Heart left ventricle (tissue), 16 donors: ENCODE measurements around the gene PALD1. TPM values are rescaled to one million over a fixed set of nuclear protein-coding genes. Genes with fewer than 3 reads are reported as not detected.
A peak's percentile ranks its signal among the peaks of the same experiment; 100 is the strongest.

ENCODE experiments used
- ATAC-seq, 4 donors: fragments of 200-7000 bp; cut with Tn5 transposase; one replicate each; pipeline ENCODE4 v1.9.1; 2020 to 2022; ENCODE audit warnings: moderate library complexity in 4 of 4, mild to moderate bottlenecking in 3 of 4, moderate number of reproducible peaks in 1 of 4
- DNase-seq, 5 donors: peaks; one replicate each; pipeline ENCODE4 v3.0.0-alpha.2; 2020
- H3K27ac ChIP-seq, 12 donors: fragments of 200-600 bp; sonication (generic) in 4 of 12; one replicate each; pipeline versions ENCODE4 v1.5.0 to v1.8.0; 2016 to 2022; ENCODE audit warnings: mild to moderate bottlenecking in 2 of 12
- H3K27me3 ChIP-seq, 9 donors: fragments of 200-600 bp; sonication (generic) in 2 of 9; one replicate each; pipeline versions ENCODE4 v1.5.1 to v1.8.0; 2016 to 2022; ENCODE audit warnings: mild to moderate bottlenecking in 3 of 9
- H3K36me3 ChIP-seq, 9 donors: fragments of 200-600 bp; sonication (generic) in 2 of 9; one replicate each; pipeline versions ENCODE4 v1.5.0 to v1.8.0; 2018 to 2022; ENCODE audit warnings: mild to moderate bottlenecking in 2 of 9
- H3K4me1 ChIP-seq, 12 donors: fragments of 200-600 bp; sonication (generic) in 4 of 12; one replicate each; pipeline versions ENCODE4 v1.5.0 to v1.8.0; 2016 to 2022; ENCODE audit warnings: mild to moderate bottlenecking in 3 of 12
- H3K4me3 ChIP-seq, 12 donors: fragments of 200-600 bp; sonication (generic) in 4 of 12; one replicate each; pipeline versions ENCODE4 v1.5.0 to v1.8.0; 2017 to 2022; ENCODE audit warnings: mild to moderate bottlenecking in 9 of 12, moderate library complexity in 4 of 12
- H3K9me3 ChIP-seq, 12 donors: fragments of 200-600 bp; sonication (generic) in 4 of 12; one replicate each; pipeline versions ENCODE4 v1.5.0 to v1.8.0; 2016 to 2022; ENCODE audit warnings: mild to moderate bottlenecking in 1 of 12
- CTCF ChIP-seq, 12 donors: fragments of 200-600 bp; sonication (generic) in 4 of 12; IDR thresholded peaks; one replicate each; pipeline versions ENCODE4 v1.5.0 to v1.8.0; 2018 to 2022; ENCODE audit warnings: antibody characterized with exemption in 12 of 12, mild to moderate bottlenecking in 5 of 12
- POLR2A ChIP-seq, 2 donors: fragments of 450-650 bp; IDR thresholded peaks; one replicate each; pipeline ENCODE4 v1.6.1; 2017; ENCODE audit warnings: antibody characterized with exemption in 2 of 2, mild to moderate bottlenecking in 2 of 2, moderate library complexity in 2 of 2
- WGBS, 4 donors: extraction: QIAGEN DNeasy Blood & Tissue Kit in 2 of 4; methylation state at CpG; one replicate each; pipeline versions ENCODE4 v1.1.5 to v1.1.7; 2013 to 2018; 5-methylcytosine and 5-hydroxymethylcytosine counted together
- intact Hi-C, 10 donors: fragments of 100-400 bp; cut with DNase I; formaldehyde crosslinking; loops; one replicate each; pipeline versions ENCODE4 v1.11.1 to v1.14.2; 2022
- polyA plus RNA-seq, 2 donors: library from polyadenylated mRNA; stranded (reverse); fragments of 200-250 nt; gene quantifications; one replicate each; pipeline ENCODE4 v1.2.3, GENCODE V29; 2013
- total RNA-seq, 9 donors: library from RNA; depleted of rRNA in 2 of 9; stranded (reverse); fragments of >200 nt in 2 of 9; fragmentation: NEBNext Ultra II Directional in 3 of 9; extraction: Animal tissue kit (Norgen Biotek cat#: 25700) in 3 of 9; gene quantifications; one replicate each; pipeline versions ENCODE4 v1.1.0 to v1.2.4, GENCODE V29; 2016 to 2023
- donor health status: ischemic (EF 13 %, LVEDD 7.1; RV severe dilation, severe dysfunction).
- donor health status: healthy with polysubstance abuse.
- donor health status: DM: no; HTN: yes; CAD: no.
- donor health status: DM: no; HTN: no; CAD: no.
- donor health status: ischemic (EF 25% LVEDD 6.9; RV normal size, moderate dysfunction).
- donor health status: ischemic (EF 25% LVEDD 5.7; RV mildly dilated, moderate dysfunction).
- donor health status: healthy.
- donor health status: DM: yes; HTN: yes; CAD: no.
- donor health status: ischemic (EF 35%, LVEDD 5.7; RV mildly dilated, moderate dysfunction).
- donor health status: nonischemic (EF 11% LVEDD 7.7; RV severe dilation, severe dysfunction).
- donor health status: DM: yes; HTN: yes; CAD: no.
- donor health status: PGD.
- donor health status: ischemic (EF 29% LVEDD 5.4; RV normal size, mild dysfunction).
- donor health status: nonischemic (EF 23%, LVEDD 6.1; RV moderate dilation, normal function).

Gene PALD1
- total and polyA plus RNA-seq, 11 donors = 2.7 to 12.3 (median 5.5) TPM

GRCh38 chr10:70568781-70569495 is 90.4 kb downstream of the PALD1 start:
- Histone ChIP-seq H3K9me3 (no peaks in the 10 kb centered on the region), H3K4me1 (peaks cover 0 to 16% (median 10%) of the 10 kb centered on the region in 12 donors), H3K4me3 (no peak overlapping the region), H3K27me3 (no peaks in the 10 kb centered on the region), H3K36me3 (peaks cover 0 to 17% (median 0%) of the 10 kb centered on the region in 9 donors), H3K27ac (no peak overlapping the region)
- peak in 1 of 5 donors; percentile 7 for DNase-seq
- no peak for TF ChIP-seq CTCF (IDR thresholded peaks at IDR 0.05)
- TF ChIP-seq POLR2A (IDR thresholded peaks at IDR 0.05) = no peak
- no peak for ATAC-seq
- WGBS, 4 donors = 83 to 91% (median 88%) methylated on average over 4 to 7 of the region's 7 CpGs
- intact Hi-C loops = no loop called here

DNA sequence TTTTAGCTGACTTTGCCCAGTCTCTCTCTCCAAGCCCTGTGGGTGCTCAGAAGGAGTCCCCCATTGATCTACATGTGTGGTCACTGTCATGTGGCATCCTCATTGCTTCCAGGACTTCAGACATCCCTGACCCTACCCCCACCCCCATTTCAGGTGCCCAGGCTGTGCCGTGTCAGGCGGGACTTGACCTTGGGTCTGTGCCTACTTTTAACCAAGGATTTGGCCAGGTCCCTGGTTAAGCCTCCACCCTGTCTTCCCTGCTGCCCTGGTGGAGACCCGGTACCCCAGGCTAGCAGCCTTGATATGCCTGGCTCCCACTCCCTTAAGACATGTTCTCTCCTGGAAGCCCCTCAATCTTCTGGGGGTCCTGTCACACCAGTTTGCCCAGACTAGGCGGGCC is 92.7 kb downstream of the PALD1 start:
- TF ChIP-seq POLR2A (IDR thresholded peaks at IDR 0.05) = no peak
- no peak for TF ChIP-seq CTCF (IDR thresholded peaks at IDR 0.05)
- DNase-seq = no peak
- Histone ChIP-seq H3K4me3 (no peak overlapping the region), H3K4me1 (peaks cover 0 to 10% (median 9%) of the 10 kb centered on the region in 12 donors), H3K27me3 (no peaks in the 10 kb centered on the region), H3K36me3 (peaks cover 0 to 12% (median 0%) of the 10 kb centered on the region in 9 donors), H3K9me3 (no peaks in the 10 kb centered on the region), H3K27ac (no peak overlapping the region)
- no peak for ATAC-seq
- intact Hi-C loops = no loop called here
- WGBS, 4 donors = 71 to 94% (median 85%) methylated on average over 4 of the region's 4 CpGs

- H3K27me3 ChIP-seq = no peaks in the 10 kb centered on the region
- peak in 1 of 5 donors; percentile 7 for DNase-seq
- WGBS, 4 donors = 80 to 90% (median 85%) methylated on average over 16 of the region's 16 CpGs
- H3K4me3 ChIP-seq = no peak overlapping the region
- H3K27ac ChIP-seq = no peak overlapping the region
- no peak for TF ChIP-seq POLR2A (IDR thresholded peaks at IDR 0.05)
- no peak for TF ChIP-seq CTCF (IDR thresholded peaks at IDR 0.05)
- peaks cover 0 to 8% (median 0%) of the 10 kb centered on the region in 9 donors for H3K36me3 ChIP-seq
- intact Hi-C loops = no loop called here
- H3K9me3 ChIP-seq = no peaks in the 10 kb centered on the region
- no peak for ATAC-seq
- H3K4me1 ChIP-seq = peaks cover 0 to 16% (median 15%) of the 10 kb centered on the region in 12 donors
Observed at GRCh38 chr10:70571636-70572439, 93.3 kb downstream of the PALD1 start.
